GM21390 (cell line): Measurements from ENCODE around the gene TUNAR.

Experiments used
- ATAC-seq: cut with Tn5 transposase; IDR thresholded peaks from one replicate; pipeline ENCODE4 v1.9.1; 2021; ENCODE audit not compliant: unreplicated experiment

TUNAR gene

GRCh38 chr14:95911456-95911855 lies 34.8 kb downstream of the TUNAR start:
- ATAC-seq = no peak

- ATAC-seq = no peak
These were observed 38.7 kb downstream of the TUNAR start for GRCh38 chr14:95915330-95915729.

GRCh38 chr14:95918466-95918865 lies 41.8 kb downstream of the TUNAR start:
- no peak for ATAC-seq

- ATAC-seq = no peak
These were observed 44.3 kb downstream of the TUNAR start for GRCh38 chr14:95920769-95921438.

- ATAC-seq = no peak
These were observed 45.4 kb downstream of the TUNAR start for GRCh38 chr14:95922080-95922479.

- ATAC-seq = no peak
These were observed 52.1 kb downstream of the TUNAR start for GRCh38 chr14:95928751-95929150.

- ATAC-seq = no peak
These were observed 54.8 kb downstream of the TUNAR start for GRCh38 chr14:95931384-95931783.

GRCh38 chr14:95935228-95935822 lies 58.7 kb downstream of the TUNAR start:
- ATAC-seq = no peak

GRCh38 chr14:95936041-95936440 lies 59.4 kb downstream of the TUNAR start:
- no peak for ATAC-seq

GRCh38 chr14:95939335-95939734 lies 62.7 kb downstream of the TUNAR start:
- no peak for ATAC-seq

GRCh38 chr14:95941897-95942296 lies 65.3 kb downstream of the TUNAR start:
- ATAC-seq = no peak

GRCh38 chr14:95943699-95944098 lies 67.1 kb downstream of the TUNAR start:
- no peak for ATAC-seq

- no peak for ATAC-seq
These were observed 67.8 kb downstream of the TUNAR start for GRCh38 chr14:95944462-95944861.

GRCh38 chr14:95946867-95947266 lies 70.2 kb downstream of the TUNAR start:
- ATAC-seq = no peak

GRCh38 chr14:95948558-95948981 lies 71.9 kb downstream of the TUNAR start:
- ATAC-seq = no peak

GRCh38 chr14:95951359-95951758 lies 74.7 kb downstream of the TUNAR start:
- no peak for ATAC-seq

GRCh38 chr14:95953111-95953724 lies 76.6 kb downstream of the TUNAR start:
- no peak for ATAC-seq

- no peak for ATAC-seq
These were observed 80.2 kb downstream of the TUNAR start for GRCh38 chr14:95956601-95957460.

- no peak for ATAC-seq
These were observed 81.5 kb downstream of the TUNAR start for GRCh38 chr14:95958105-95958504.

- ATAC-seq = no peak
These were observed 82.7 kb downstream of the TUNAR start for GRCh38 chr14:95959317-95959716.

- ATAC-seq = no peak
These were observed 84.8 kb downstream of the TUNAR start for GRCh38 chr14:95961481-95961880.

GRCh38 chr14:95964901-95965300 lies 88.3 kb downstream of the TUNAR start:
- ATAC-seq = no peak
